T-helper 2 cell treated with Interferon-gamma antibody and Interleukin-4, amounts not matched to agents 5 μg/mL and 100 μg/mL, for 36 hours (primary cell): ENCODE measurements around the gene SELENOW.
"Not testable (repeated sequence)": the region's sequence is repeated elsewhere in the genome, so short reads cannot be mapped to it uniquely, and the experiment has no call there.

ENCODE experiments used
- DNase-seq: peaks from one replicate; pipeline ENCODE4 v3.0.0; 2021; ENCODE audit warnings: low spot score
- H3K27ac Mint-ChIP-seq: one replicate; pipeline ENCODE4 v1.8.0; 2021; ENCODE audit warnings: mild to moderate bottlenecking, mixed read lengths
- H3K27me3 Mint-ChIP-seq: one replicate; pipeline ENCODE4 v1.8.0; 2021; ENCODE audit warnings: low read depth, mixed read lengths
- H3K36me3 Mint-ChIP-seq: one replicate; pipeline ENCODE4 v1.8.0; 2021; ENCODE audit warnings: low read depth, mixed read lengths
- H3K4me1 Mint-ChIP-seq: one replicate; pipeline ENCODE4 v1.8.0; 2021; ENCODE audit warnings: low read depth, mixed read lengths
- H3K4me3 Mint-ChIP-seq: one replicate; pipeline ENCODE4 v1.8.0; 2022; ENCODE audit warnings: mild to moderate bottlenecking, moderate library complexity, mixed read lengths
- H3K9me3 Mint-ChIP-seq: one replicate; pipeline ENCODE4 v1.8.0; 2021; ENCODE audit warnings: mixed read lengths

Gene SELENOW

GRCh38 chr19:47764705-47765104, 13.8 kb upstream of the SELENOW start:
- not testable (repeated sequence) for H3K27me3 Mint-ChIP-seq, H3K4me1 Mint-ChIP-seq, H3K27ac Mint-ChIP-seq, DNase-seq, H3K4me3 Mint-ChIP-seq, H3K9me3 Mint-ChIP-seq, H3K36me3 Mint-ChIP-seq

DNA sequence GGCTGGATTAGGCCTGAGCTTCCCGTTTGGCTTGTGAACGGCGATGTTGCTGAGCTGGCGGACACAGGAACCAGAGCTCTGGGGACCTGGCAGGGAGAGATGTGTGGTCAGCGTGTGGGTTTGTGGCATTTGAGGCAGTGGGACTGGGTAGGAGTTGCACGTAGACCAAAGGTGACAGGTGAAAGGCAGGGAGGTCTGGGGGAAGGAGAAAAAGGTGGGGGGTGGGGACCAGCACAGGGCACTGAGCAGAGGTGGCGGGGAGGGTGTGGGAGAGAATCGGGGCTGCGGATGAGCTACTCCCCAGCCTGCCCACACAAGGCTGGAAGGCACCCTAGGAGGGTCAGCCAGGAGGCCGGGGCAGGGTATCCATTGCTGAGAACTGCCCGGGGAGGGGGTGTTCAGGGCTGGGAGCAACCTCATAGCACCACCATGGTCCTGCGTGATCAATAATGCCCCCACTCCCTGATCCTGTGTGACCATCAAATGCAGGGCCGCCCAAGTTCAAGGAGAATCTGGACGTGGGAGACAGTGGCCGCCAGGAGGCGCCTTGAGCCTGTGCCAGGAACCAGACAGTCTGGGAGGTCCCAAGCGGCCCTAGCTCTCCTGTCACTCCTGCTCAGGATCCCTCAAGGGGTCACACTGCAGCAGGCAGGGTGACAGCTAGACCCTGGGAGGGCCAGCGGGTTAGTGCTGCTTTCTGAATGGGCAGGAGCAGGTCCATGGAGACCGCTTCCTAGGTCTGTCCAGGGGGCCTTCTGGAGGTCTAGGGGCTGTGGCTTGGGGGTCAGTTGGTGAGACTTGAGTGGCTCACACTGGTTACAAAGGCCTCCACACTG, 12.8 kb upstream of the SELENOW start:
- Mint-ChIP-seq H3K27ac (no peak overlapping the region), H3K4me1 (peaks cover 6% of the 10 kb centered on the region), H3K27me3 (no peaks in the 10 kb centered on the region), H3K9me3 (no peaks in the 10 kb centered on the region), H3K4me3 (no peak overlapping the region), H3K36me3 (no peaks in the 10 kb centered on the region)
- DNase-seq, result no peak

DNA sequence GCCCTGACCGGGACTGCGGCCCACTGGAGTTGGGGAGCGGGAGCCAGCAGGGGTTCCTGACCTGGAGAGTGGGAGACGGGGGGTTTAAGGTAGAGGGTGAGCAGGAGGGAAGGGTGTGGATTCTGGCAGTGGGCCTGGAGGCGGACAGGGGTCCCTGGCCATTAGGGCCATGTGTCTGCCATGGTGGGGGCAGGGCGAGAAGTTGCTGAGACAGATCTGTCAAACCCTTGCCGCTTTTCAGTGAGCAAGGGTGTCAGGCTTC, 12.2 kb upstream of the SELENOW start:
- Mint-ChIP-seq H3K36me3 (no peaks in the 10 kb centered on the region), H3K4me3 (no peak overlapping the region), H3K27me3 (no peaks in the 10 kb centered on the region), H3K4me1 (peaks cover 6% of the 10 kb centered on the region), H3K9me3 (no peaks in the 10 kb centered on the region), H3K27ac (no peak overlapping the region)
- no peak for DNase-seq

GRCh38 chr19:47766670-47767069, 11.8 kb upstream of the SELENOW start:
- no peaks in the 10 kb centered on the region for H3K9me3 Mint-ChIP-seq
- H3K4me1 Mint-ChIP-seq, result peaks cover 6% of the 10 kb centered on the region
- H3K36me3 Mint-ChIP-seq, result no peaks in the 10 kb centered on the region
- no peaks in the 10 kb centered on the region for H3K27me3 Mint-ChIP-seq
- H3K27ac Mint-ChIP-seq, result no peak overlapping the region
- DNase-seq, result no peak
- no peak overlapping the region for H3K4me3 Mint-ChIP-seq

DNA sequence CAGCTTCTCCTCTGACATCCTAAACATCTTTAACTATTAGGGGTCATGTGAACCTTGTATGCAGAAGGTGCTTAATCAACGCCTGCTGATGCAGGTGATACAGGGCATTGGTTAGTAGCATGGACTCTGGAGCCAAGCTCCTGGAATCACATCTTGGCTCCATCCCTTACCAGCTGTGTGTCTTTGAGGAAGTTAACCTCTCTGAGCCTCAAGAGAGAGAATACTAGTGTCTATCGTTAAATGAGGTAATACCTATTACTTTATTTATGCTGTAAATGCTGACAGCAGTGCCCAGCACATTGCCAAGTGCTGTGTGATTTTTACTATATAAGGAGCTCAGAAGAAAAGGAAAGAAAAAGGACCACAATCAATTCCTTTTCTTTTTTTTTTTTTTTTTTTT, 11.2 kb upstream of the SELENOW start:
- Mint-ChIP-seq H3K27me3 (no peaks in the 10 kb centered on the region), H3K4me3 (no peak overlapping the region), H3K4me1 (peaks cover 6% of the 10 kb centered on the region), H3K9me3 (no peaks in the 10 kb centered on the region), H3K27ac (no peak overlapping the region), H3K36me3 (no peaks in the 10 kb centered on the region)
- no peak for DNase-seq

DNA sequence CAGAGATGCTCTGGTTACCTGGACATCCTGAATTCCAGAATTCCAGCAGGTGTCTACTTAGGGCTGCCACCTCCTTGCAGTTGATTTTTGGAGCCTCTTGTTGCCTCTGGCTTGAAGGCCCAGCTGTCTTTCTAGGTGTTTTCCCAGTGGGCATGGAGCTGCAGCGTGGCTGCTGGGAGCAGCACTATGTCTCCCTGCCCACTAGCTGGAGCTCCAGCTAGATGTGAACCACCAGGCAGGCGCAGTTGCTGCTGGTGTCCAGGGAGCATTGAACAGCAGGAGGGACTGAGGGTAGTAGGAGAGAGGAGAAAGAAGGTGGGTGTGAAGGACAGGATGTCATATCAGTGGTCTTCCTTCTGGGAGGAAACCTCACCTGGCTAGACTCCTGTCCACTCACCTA, 9.9 kb upstream of the SELENOW start:
- Mint-ChIP-seq H3K4me1 (peaks cover 6% of the 10 kb centered on the region), H3K27me3 (no peaks in the 10 kb centered on the region), H3K4me3 (no peak overlapping the region), H3K36me3 (no peaks in the 10 kb centered on the region), H3K9me3 (no peaks in the 10 kb centered on the region), H3K27ac (no peak overlapping the region)
- DNase-seq, result no peak

DNA sequence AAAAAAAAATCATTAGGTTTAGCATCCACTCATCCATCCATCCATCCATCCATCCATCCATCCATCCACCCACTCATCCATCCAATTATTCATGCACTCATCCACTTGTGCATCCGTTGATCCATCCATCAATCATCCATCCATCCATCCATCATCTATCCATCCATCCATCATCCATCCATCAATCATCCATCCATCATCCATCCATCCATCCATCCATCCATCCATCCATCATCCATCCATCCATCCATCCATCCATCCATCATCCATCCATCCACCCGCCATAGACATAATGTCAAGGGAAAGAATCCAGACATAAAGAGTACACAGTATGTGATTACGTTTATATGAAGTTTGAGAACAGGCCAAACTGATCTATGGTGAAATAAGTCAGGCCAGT, 9.0 kb upstream of the SELENOW start:
- H3K36me3 Mint-ChIP-seq, result no peaks in the 10 kb centered on the region
- no peak overlapping the region for H3K4me3 Mint-ChIP-seq
- H3K4me1 Mint-ChIP-seq, result peaks cover 6% of the 10 kb centered on the region
- H3K9me3 Mint-ChIP-seq, result no peaks in the 10 kb centered on the region
- H3K27ac Mint-ChIP-seq, result no peak overlapping the region
- no peaks in the 10 kb centered on the region for H3K27me3 Mint-ChIP-seq
- no peak for DNase-seq

DNA sequence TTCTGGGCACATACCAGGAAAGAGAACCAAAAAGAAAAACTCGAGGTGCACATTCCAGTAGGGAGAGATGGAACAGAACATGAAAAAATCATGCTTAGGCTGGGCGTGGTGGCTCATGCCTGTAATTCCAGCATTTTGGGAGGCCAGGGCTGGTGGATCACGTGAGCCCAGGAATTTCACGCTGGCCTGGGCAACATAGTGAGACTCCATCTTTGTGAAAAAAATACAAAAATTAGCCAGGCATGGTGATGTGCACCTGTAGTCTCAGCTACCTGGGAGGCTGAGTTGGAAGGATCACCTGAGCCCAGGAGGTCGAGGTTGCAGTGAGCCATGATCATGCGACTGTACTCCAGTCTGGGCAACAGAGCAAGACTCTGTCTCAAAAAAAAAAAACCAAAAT, 7.2 kb upstream of the SELENOW start:
- not testable (repeated sequence) for H3K36me3 Mint-ChIP-seq, H3K4me1 Mint-ChIP-seq, H3K27ac Mint-ChIP-seq, H3K9me3 Mint-ChIP-seq, H3K4me3 Mint-ChIP-seq, DNase-seq, H3K27me3 Mint-ChIP-seq

DNA sequence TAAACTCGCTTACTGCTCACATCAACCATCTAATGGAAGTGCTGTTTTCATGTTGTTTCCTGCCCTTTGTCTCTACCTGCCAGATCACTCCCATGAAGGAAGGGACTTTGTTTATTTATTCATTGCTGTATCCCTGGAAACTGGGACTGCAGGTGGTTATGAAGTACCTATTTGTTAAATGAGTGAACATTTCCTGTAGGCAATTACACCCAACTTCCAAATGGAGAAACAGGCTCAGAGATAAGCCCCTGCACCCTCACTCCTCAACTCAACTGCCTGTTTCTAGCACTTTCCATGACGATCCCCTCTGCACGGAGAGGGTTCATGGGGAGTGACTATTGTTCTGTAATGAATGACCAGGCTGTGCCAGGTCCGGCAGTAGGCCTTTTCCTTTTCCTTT, 1.9 kb upstream of the SELENOW start:
- no peaks in the 10 kb centered on the region for H3K27me3 Mint-ChIP-seq
- peaks cover 18% of the 10 kb centered on the region for H3K4me1 Mint-ChIP-seq
- H3K4me3 Mint-ChIP-seq, result peak overlapping the region; percentile 26
- peaks cover 9% of the 10 kb centered on the region for H3K36me3 Mint-ChIP-seq
- DNase-seq, result no peak
- H3K27ac Mint-ChIP-seq, result no peak overlapping the region
- H3K9me3 Mint-ChIP-seq, result no peaks in the 10 kb centered on the region

DNA sequence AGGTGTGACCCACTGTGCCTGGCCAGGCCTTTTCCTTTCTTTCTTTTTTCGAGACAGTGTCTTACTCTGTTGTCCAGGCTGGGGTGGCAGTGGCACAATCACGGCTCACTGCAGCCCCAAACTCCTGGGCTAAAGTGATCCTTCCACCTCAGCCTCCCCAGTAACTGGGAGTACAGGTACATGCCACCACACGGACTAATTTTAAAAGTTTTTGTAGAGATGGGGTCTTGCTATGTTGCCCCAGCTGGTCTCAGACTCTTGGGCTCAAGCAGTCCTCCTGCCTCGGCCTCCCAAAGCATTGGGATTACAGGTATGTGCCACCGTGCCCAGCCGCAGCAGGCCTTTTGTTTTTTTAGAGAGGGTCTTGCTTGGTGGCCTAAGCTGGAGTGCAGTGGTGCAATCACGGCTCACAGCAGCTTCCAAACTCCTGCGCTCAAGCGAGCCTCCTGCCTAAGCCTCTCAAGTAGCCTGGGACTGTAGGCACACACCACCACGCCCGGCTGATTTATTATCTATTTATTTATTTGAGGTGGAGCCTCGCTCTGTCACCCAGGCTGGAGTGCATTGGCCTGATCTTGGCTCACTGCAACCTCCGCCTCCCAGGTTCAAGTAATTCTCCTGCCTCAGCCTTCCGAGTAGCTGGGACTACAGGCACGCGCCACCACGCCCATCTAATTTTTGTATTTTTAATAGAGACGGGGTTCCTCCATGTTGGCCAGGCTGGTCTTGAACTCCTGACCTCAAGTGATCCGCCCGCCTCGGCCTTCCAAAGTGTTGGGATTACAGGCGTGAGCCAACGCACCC, 1.1 kb upstream of the SELENOW start:
- not testable (repeated sequence) for DNase-seq, H3K9me3 Mint-ChIP-seq, H3K27me3 Mint-ChIP-seq
- Mint-ChIP-seq H3K4me1 (peaks cover 18% of the 10 kb centered on the region), H3K4me3 (peak overlapping the region; percentile 96), H3K36me3 (peaks cover 14% of the 10 kb centered on the region), H3K27ac (peak overlapping the region; percentile 95)

DNA sequence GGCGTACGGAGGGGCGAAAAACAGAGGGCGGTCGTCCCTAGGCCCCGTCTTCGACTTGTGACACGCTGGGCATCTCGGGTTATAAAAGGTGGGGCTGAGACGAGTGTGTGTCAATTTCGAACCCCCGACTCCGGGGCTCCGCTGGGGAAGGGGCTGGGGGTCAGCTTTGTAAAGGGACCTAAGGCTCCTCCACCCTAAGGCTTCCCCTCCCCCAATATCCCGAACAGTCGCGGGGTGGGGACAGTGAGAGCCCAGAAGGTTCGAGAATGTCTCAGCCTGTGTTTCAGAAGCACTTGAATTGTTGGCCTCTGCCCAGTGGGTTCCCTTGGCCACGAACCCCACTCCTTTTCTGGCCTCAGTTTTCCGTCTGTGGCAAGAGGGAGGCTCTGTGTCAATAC, 450 bp downstream of the SELENOW start:
- Mint-ChIP-seq H3K36me3 (peaks cover 20% of the 10 kb centered on the region), H3K4me1 (peaks cover 18% of the 10 kb centered on the region), H3K9me3 (no peaks in the 10 kb centered on the region), H3K4me3 (peak overlapping the region; percentile 96), H3K27ac (peak overlapping the region; percentile 83), H3K27me3 (no peaks in the 10 kb centered on the region)
- no peak for DNase-seq

DNA sequence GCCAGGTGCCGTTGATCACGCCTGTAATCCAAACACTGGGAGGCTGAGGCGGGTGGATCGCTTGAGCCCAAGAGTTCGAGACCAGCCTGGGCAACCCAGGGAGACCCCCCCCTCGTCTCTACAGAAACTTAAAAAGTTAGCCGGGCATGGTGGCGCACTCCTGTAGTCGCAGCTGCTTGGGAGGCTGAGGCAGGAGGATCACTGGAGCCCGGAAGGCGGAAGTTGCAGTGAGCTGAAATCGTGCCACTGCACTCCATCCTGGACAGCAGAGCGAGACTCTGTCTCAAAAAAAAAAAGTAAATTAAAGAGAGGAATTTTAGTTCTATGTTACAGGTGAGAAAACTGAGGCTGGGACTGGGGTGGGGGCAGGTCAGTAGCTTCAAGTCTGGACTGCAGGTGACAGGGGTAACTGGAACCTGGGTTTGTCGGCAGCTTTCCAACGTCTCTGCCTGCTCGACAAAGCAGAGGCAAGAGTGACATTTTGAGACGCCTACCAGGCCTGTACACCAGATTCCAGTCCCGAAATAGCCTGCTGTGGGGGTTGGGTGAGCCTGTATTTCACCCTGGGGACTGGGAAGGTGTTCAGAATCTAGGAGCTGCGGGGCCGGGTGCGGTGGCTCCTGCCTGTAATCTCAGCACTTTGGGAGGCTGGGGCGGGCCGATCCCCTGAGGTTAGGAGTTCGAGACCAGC, 1.2 kb downstream of the SELENOW start:
- Mint-ChIP-seq H3K4me1 (peaks cover 18% of the 10 kb centered on the region), H3K27me3 (no peaks in the 10 kb centered on the region), H3K9me3 (no peaks in the 10 kb centered on the region), H3K36me3 (peaks cover 27% of the 10 kb centered on the region), H3K4me3 (peak overlapping the region; percentile 96), H3K27ac (peak overlapping the region; percentile 83)
- DNase-seq, result no peak

DNA sequence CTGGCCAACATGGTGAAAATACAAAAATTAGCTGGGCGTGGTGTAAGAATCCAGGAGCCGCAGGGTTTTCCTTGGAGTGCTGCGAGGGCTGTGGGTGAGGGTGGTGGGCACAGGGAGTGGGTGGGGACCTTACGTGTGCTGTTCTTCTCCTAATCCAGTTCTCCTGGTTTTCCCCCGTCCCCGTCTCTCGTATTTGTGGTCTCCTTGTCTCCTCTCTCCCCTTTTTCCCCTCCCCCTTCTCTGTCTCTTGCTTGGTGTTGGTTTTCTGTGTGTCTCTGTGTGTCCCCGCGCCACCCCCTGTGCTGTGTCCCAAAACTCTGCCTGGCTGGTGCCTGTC, 1.7 kb downstream of the SELENOW start:
- Mint-ChIP-seq H3K4me3 (peak overlapping the region; percentile 96), H3K27me3 (no peaks in the 10 kb centered on the region), H3K4me1 (peaks cover 18% of the 10 kb centered on the region), H3K9me3 (no peaks in the 10 kb centered on the region), H3K36me3 (peaks cover 27% of the 10 kb centered on the region), H3K27ac (peak overlapping the region; percentile 35)
- no peak for DNase-seq

DNA sequence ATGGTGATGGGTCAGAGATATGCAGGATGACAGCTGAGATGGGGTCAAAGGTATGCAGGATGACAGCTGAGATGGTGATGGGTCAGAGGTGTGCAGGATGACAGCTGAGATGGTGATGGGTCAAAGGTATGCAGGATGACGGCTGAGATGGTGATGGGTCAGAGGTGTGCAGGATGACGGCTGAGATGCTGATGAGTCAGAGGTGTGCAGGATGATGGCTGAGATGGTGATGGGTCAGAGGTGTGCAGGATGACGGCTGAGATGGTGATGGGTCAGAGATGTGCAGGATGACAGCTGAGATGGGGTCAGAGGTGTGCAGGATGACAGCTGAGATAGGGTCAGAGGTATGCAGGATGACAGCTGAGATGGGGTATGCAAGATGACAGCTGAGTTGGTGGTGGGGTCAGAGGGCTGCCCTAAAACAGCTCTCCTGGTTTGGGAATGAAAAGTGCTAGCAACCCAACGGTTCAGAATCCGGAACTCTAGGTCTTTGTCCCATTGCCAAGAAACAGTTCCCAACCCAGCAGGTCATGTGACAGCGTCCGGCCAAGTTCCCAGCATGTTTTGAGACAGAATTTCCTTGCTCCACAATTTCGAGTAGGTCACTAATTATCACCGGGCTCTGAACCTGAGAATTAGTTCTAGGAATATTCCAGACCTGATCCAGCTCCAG, 3.2 kb downstream of the SELENOW start:
- Mint-ChIP-seq H3K4me1 (peaks cover 18% of the 10 kb centered on the region), H3K9me3 (no peaks in the 10 kb centered on the region), H3K4me3 (peak overlapping the region; percentile 42), H3K27ac (no peak overlapping the region), H3K36me3 (peaks cover 32% of the 10 kb centered on the region), H3K27me3 (no peaks in the 10 kb centered on the region)
- DNase-seq, result no peak
